SU-DHL-6 (cell line): ENCODE measurements around the gene CRISPLD2.

ENCODE experiments used
- H2AFZ ChIP-seq: fragments of 200-600 bp; sonication (generic); 2 replicates; pipeline ENCODE4 v1.6.1; 2014; ENCODE audit warnings: low read depth, mild to moderate bottlenecking, moderate library complexity, mixed read lengths, antibody characterized with exemption, low read length; ENCODE audit not compliant: severe bottlenecking
- H3F3A ChIP-seq: fragments of 200-600 bp; shearing (Covaris generic); 2 replicates; pipeline ENCODE4 v1.6.0; 2016; ENCODE audit warnings: antibody characterized with exemption, mild to moderate bottlenecking; ENCODE audit not compliant: insufficient read depth
- H3K27ac ChIP-seq: fragments of 200-600 bp; sonication (generic); 2 replicates; pipeline ENCODE4 v1.5.1; 2016; ENCODE audit warnings: low read depth, mild to moderate bottlenecking, low read length, moderate library complexity, mixed read lengths
- H3K27me3 ChIP-seq: fragments of 200-600 bp; sonication (generic), shearing (Covaris generic); 2 replicates; pipeline ENCODE4 v1.6.0; 2014; ENCODE audit warnings: mild to moderate bottlenecking, low read length
- H3K36me3 ChIP-seq: fragments of 200-600 bp; sonication (generic); 2 replicates; pipeline ENCODE4 v1.6.1; 2014; ENCODE audit warnings: mild to moderate bottlenecking, low read length, mixed read lengths
- H3K4me2 ChIP-seq: fragments of 300-600, 200-600 bp; shearing (Covaris generic), sonication (generic); 2 replicates; pipeline ENCODE4 v1.6.0; 2014; ENCODE audit warnings: low read length, low read depth, mild to moderate bottlenecking; ENCODE audit not compliant: poor library complexity, severe bottlenecking
- H3K4me3 ChIP-seq: fragments of 200-600 bp; sonication (generic); 2 replicates; pipeline ENCODE4 v1.5.1; 2014; ENCODE audit warnings: antibody characterized with exemption, low read length, mild to moderate bottlenecking, mixed read lengths; ENCODE audit not compliant: insufficient read depth, poor library complexity, severe bottlenecking
- H3K79me2 ChIP-seq: fragments of 200-600 bp; sonication (generic); 2 replicates; pipeline ENCODE4 v1.6.1; 2014; ENCODE audit warnings: mild to moderate bottlenecking, low read length, moderate library complexity; ENCODE audit not compliant: insufficient read depth
- H3K9ac ChIP-seq: fragments of 200-600 bp; sonication (generic); 2 replicates; pipeline ENCODE4 v1.7.0; 2014; ENCODE audit warnings: mild to moderate bottlenecking, low read length
- H3K9me2 ChIP-seq: fragments of 200-600 bp; sonication (generic); replicated peaks from 2 replicates; pipeline ENCODE4 v1.6.1; 2014; ENCODE audit warnings: low read length; ENCODE audit not compliant: insufficient read depth
- H3K9me3 ChIP-seq: fragments of 200-600 bp; sonication (generic); 2 replicates; pipeline ENCODE4 v1.6.1; 2014; ENCODE audit warnings: low read length, mixed read lengths; ENCODE audit not compliant: insufficient read depth
- H4K20me1 ChIP-seq: fragments of 200-600 bp; sonication (generic); 2 replicates; pipeline ENCODE4 v1.6.1; 2014; ENCODE audit warnings: low read depth, mild to moderate bottlenecking, antibody characterized with exemption, low read length, moderate library complexity, mixed read lengths
- CTCF ChIP-seq: fragments of 200-600 bp; sonication (generic); IDR thresholded peaks from one replicate; pipeline ENCODE4 v1.5.1; 2017; ENCODE audit warnings: antibody characterized with exemption, mild to moderate bottlenecking, low read length, moderate library complexity; ENCODE audit not compliant: insufficient read depth, poor library complexity, severe bottlenecking
- EZH2phosphoT487 ChIP-seq: fragments of 200-600 bp; sonication (generic), shearing (Covaris generic); conservative IDR thresholded peaks from 2 replicates; pipeline ENCODE4 v1.6.1; 2018; ENCODE audit warnings: mild to moderate bottlenecking, antibody characterized with exemption, low read length, moderate library complexity, mixed read lengths

The CRISPLD2 gene

GRCh38 chr16:84948851-84949610 lies 129.2 kb downstream of the CRISPLD2 start:
- Histone ChIP-seq H3K9me2 (no peaks in the 10 kb centered on the region), H3K27me3 (no peaks in the 10 kb centered on the region), H3F3A (no peaks in the 10 kb centered on the region), H3K27ac (no peak overlapping the region), H3K79me2 (no peaks in the 10 kb centered on the region), H3K36me3 (no peaks in the 10 kb centered on the region), H3K9ac (no peak overlapping the region), H3K4me3 (no peak overlapping the region), H3K4me2 (no peak overlapping the region), H4K20me1 (no peaks in the 10 kb centered on the region), H3K9me3 (no peaks in the 10 kb centered on the region), H2AFZ (no peak overlapping the region)
- TF ChIP-seq CTCF: no peak
- TF ChIP-seq EZH2phosphoT487: no peak

GRCh38 chr16:84949772-84950436 lies 130.1 kb downstream of the CRISPLD2 start:
- no peak overlapping the region for H3K4me3 ChIP-seq
- H3K9ac ChIP-seq: no peak overlapping the region
- H3K36me3 ChIP-seq: no peaks in the 10 kb centered on the region
- TF ChIP-seq EZH2phosphoT487 (no peak), CTCF (no peak)
- no peaks in the 10 kb centered on the region for H4K20me1 ChIP-seq
- no peaks in the 10 kb centered on the region for H3K9me3 ChIP-seq
- H3K27me3 ChIP-seq: no peaks in the 10 kb centered on the region
- H3K79me2 ChIP-seq: no peaks in the 10 kb centered on the region
- H3F3A ChIP-seq: no peaks in the 10 kb centered on the region
- H2AFZ ChIP-seq: no peak overlapping the region
- no peak overlapping the region for H3K4me2 ChIP-seq
- no peaks in the 10 kb centered on the region for H3K9me2 ChIP-seq
- H3K27ac ChIP-seq: no peak overlapping the region

GRCh38 chr16:84950906-84951305 lies 131.1 kb downstream of the CRISPLD2 start:
- Histone ChIP-seq H3K9ac (no peak overlapping the region), H3K27me3 (no peaks in the 10 kb centered on the region), H2AFZ (no peak overlapping the region), H3K9me2 (no peaks in the 10 kb centered on the region), H3K4me2 (no peak overlapping the region), H3K9me3 (no peaks in the 10 kb centered on the region), H3K27ac (no peak overlapping the region), H4K20me1 (no peaks in the 10 kb centered on the region), H3K36me3 (no peaks in the 10 kb centered on the region), H3K79me2 (no peaks in the 10 kb centered on the region), H3F3A (no peaks in the 10 kb centered on the region), H3K4me3 (no peak overlapping the region)
- peak; percentile 49 for TF ChIP-seq CTCF
- TF ChIP-seq EZH2phosphoT487: no peak
